ENCODE measurements around the gene CTNNA1.

The CTNNA1 gene

DNA sequence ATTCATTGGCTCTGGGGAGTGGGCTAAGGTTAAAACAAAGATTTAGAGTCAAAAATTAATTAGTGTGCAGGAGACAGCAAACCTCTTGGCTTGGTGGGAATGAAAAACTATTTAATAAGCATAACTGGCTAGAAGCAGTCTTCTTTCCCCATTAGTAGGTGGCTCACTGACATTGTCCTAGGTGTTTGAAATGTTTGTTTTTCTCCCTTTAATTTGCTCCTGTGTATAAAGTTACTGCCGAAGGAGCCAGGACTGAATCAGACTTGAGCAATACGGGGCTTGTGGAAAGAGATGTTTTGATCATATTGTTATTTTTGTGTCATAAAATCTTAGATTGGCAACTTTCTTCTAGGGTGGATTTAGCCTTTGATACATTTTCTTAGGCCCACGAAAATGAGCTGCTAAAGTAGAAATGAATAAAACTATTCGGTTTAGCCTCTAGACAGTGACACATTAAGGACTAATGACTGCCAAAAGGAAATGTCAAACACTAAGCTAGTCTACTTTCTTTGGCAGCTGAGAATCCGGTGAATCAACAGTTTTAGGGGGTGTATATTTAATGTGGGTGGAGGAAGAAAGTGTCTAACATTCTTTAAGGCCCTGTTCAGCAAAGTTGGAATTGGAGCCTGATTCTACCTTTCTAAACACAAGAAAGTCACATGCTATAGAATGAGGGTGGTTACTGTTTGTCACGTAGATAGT is 91.7 kb downstream of the CTNNA1 start:
- Mint-ChIP-seq H3K36me3 (ENCODE audit: low read depth) (peaks cover 12% of the 10 kb centered on the region), H3K27ac (peak overlapping the region; percentile 58), H3K27me3 (ENCODE audit: low read depth, poor library complexity) (no peaks in the 10 kb centered on the region), H3K9me3 (no peaks in the 10 kb centered on the region), H3K4me1 (peaks cover 40% of the 10 kb centered on the region), H3K4me3 (no peak overlapping the region)
- TF ChIP-seq, protein P1, sequence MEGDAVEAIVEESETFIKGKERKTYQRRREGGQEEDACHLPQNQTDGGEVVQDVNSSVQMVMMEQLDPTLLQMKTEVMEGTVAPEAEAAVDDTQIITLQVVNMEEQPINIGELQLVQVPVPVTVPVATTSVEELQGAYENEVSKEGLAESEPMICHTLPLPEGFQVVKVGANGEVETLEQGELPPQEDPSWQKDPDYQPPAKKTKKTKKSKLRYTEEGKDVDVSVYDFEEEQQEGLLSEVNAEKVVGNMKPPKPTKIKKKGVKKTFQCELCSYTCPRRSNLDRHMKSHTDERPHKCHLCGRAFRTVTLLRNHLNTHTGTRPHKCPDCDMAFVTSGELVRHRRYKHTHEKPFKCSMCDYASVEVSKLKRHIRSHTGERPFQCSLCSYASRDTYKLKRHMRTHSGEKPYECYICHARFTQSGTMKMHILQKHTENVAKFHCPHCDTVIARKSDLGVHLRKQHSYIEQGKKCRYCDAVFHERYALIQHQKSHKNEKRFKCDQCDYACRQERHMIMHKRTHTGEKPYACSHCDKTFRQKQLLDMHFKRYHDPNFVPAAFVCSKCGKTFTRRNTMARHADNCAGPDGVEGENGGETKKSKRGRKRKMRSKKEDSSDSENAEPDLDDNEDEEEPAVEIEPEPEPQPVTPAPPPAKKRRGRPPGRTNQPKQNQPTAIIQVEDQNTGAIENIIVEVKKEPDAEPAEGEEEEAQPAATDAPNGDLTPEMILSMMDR (IDR thresholded peaks at IDR 0.05), result no peak
- DNase-seq, result no peak

- Mint-ChIP-seq H3K9me3 (no peaks in the 10 kb centered on the region), H3K27me3 (ENCODE audit: low read depth, poor library complexity) (no peaks in the 10 kb centered on the region), H3K27ac (peak overlapping the region; percentile 58), H3K4me1 (peaks cover 40% of the 10 kb centered on the region), H3K36me3 (ENCODE audit: low read depth) (peaks cover 11% of the 10 kb centered on the region), H3K4me3 (no peak overlapping the region)
- TF ChIP-seq, protein P1 (IDR thresholded peaks at IDR 0.05), result no peak
- no peak for DNase-seq
Measured at GRCh38 chr5:138849439-138849838, 96.2 kb downstream of the CTNNA1 start.

- Mint-ChIP-seq H3K27ac (no peak overlapping the region), H3K27me3 (ENCODE audit: low read depth, poor library complexity) (no peaks in the 10 kb centered on the region), H3K4me1 (peaks cover 36% of the 10 kb centered on the region), H3K36me3 (ENCODE audit: low read depth) (peaks cover 11% of the 10 kb centered on the region), H3K4me3 (no peak overlapping the region), H3K9me3 (no peaks in the 10 kb centered on the region)
- TF ChIP-seq, protein P1 (IDR thresholded peaks at IDR 0.05), result no peak
- no peak for DNase-seq
Measured at GRCh38 chr5:138849882-138850281, 96.7 kb downstream of the CTNNA1 start.

GRCh38 chr5:138850865-138851435 is 97.7 kb downstream of the CTNNA1 start:
- DNase-seq, result no peak
- TF ChIP-seq, protein P1 (IDR thresholded peaks at IDR 0.05), result no peak
- H3K36me3 Mint-ChIP-seq (ENCODE audit: low read depth), result peaks cover 5% of the 10 kb centered on the region
- no peak overlapping the region for H3K27ac Mint-ChIP-seq
- no peaks in the 10 kb centered on the region for H3K27me3 Mint-ChIP-seq (ENCODE audit: low read depth, poor library complexity)
- no peak overlapping the region for H3K4me3 Mint-ChIP-seq
- H3K4me1 Mint-ChIP-seq, result peaks cover 28% of the 10 kb centered on the region
- H3K9me3 Mint-ChIP-seq, result no peaks in the 10 kb centered on the region

- TF ChIP-seq, protein P1 (IDR thresholded peaks at IDR 0.05), result no peak
- no peak overlapping the region for H3K4me3 Mint-ChIP-seq
- H3K27ac Mint-ChIP-seq, result peak overlapping the region; percentile 11
- peaks cover 28% of the 10 kb centered on the region for H3K4me1 Mint-ChIP-seq
- no peaks in the 10 kb centered on the region for H3K9me3 Mint-ChIP-seq
- peaks cover 15% of the 10 kb centered on the region for H3K36me3 Mint-ChIP-seq (ENCODE audit: low read depth)
- H3K27me3 Mint-ChIP-seq (ENCODE audit: low read depth, poor library complexity), result no peaks in the 10 kb centered on the region
- no peak for DNase-seq
Measured at GRCh38 chr5:138853132-138853531, 99.9 kb downstream of the CTNNA1 start.

DNA sequence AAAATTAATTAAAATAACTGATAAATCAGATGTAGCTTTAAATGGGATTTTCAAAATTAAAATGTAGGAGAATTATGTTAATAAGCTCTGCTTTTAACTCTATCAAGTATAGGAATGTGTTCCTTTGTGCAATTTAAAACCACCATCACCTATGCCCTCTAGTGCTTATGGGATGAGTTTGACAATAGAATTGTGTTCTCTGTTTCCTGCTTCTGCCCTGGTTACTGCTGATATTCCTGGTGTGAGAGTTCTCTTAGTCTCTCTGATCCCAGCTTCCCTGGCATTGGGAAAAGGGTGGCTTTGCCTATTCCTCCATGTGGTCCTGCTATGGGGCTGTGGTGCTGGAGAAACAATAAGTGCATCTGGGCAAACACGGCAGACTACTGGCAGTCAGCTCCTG is 113.8 kb downstream of the CTNNA1 start:
- H3K9me3 Mint-ChIP-seq, result peaks cover 25% of the 10 kb centered on the region
- H3K36me3 Mint-ChIP-seq (ENCODE audit: low read depth), result peaks cover 41% of the 10 kb centered on the region
- DNase-seq, result no peak
- H3K4me1 Mint-ChIP-seq, result peaks cover 36% of the 10 kb centered on the region
- H3K27me3 Mint-ChIP-seq (ENCODE audit: low read depth, poor library complexity), result no peaks in the 10 kb centered on the region
- no peak overlapping the region for H3K4me3 Mint-ChIP-seq
- TF ChIP-seq, protein P1 (IDR thresholded peaks at IDR 0.05), result no peak
- H3K27ac Mint-ChIP-seq, result no peak overlapping the region
